ENCODE data around the gene FAM83E.

GRCh38 chr19:48663667-48664066 is 48.8 kb upstream of the FAM83E start:
- TF ChIP-seq HMGA2 (CRISPR knock-in tag; IDR thresholded peaks at IDR 0.05) (no peak), NR2C2 (CRISPR knock-in tag; IDR thresholded peaks at IDR 0.05) (no peak), ETV6 (CRISPR knock-in tag; IDR thresholded peaks at IDR 0.05) (no peak)
